ENCODE results near the gene MAP2K3. TPM values are rescaled to one million over a fixed set of nuclear protein-coding genes. Genes with fewer than 3 reads are reported as not detected.

The MAP2K3 gene
- total RNA-seq, 1 experiment from 2014 or later, result 35.2 TPM

DNA sequence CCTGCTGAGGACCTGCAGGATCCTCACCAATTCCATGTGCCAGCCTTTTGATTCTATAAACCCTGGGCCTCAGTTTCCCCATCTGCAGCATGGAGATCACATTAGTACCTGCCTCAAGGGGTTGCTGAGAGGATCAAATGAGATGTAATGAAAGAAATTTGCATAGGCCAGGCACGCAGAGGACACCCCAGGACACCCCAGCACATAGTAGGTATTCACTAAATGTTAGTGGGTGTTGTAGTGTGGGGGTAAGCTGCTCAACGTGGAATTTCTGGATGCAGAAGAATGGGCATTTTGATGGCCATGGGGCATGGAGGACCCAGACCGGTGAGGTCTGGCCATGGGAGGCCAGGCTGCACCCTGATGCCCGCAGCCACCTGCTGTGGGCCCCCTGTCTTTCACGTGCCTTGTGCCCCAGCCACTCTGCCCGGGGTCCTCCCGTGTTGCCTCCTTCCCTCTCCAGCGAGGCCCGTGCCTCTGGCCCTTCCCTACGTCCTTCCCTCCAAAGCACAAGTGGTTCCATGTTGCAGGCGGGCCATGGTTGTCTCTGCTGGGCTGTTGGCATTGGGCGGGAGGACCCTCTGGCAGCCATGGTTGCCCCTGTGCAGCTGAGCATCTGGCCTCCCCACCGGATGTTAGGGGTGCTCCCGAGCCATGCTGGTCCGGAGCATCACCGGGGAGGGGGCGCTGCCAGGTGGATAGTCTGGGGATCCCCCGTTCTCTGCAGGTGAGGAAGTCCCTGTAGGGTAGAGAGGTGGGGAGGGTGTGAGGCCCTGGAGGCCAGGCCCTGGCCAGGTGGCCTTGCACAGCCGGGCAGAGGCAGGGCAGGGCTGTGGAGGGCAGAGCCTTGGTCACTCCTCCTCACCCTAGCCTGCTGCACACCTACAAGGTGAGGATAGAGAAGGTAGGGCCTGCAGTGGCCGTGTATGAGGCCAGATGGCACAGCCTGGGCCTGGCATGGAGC is 8.6 kb downstream of the MAP2K3 start:
- in situ Hi-C loops (cut with HindIII; ENCODE audit: low sequenced_read_pairs), result no loop called here
- no peak for DNase-seq (ENCODE audit: low spot score)

DNA sequence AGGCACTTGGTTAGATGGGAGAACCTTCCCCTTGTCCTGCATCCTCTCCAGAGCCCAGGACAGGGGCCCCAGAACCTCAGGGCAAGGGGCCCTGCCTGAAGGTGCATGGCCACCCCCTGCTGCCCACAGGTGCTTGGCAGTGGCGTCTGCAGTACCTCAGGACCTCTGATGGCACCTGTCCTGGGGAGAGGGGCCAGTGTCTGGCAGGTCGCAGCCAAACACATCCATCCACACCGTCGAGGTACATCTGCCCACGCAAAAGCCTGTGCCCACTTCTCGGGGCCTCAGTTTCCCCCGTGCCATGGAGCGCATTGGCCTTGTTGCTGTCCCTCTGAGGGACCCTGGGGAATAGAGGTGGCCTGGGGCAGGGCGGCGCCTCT is 9.3 kb downstream of the MAP2K3 start:
- in situ Hi-C loops (cut with HindIII; ENCODE audit: low sequenced_read_pairs), result no loop called here
- DNase-seq (ENCODE audit: low spot score), result no peak

DNA sequence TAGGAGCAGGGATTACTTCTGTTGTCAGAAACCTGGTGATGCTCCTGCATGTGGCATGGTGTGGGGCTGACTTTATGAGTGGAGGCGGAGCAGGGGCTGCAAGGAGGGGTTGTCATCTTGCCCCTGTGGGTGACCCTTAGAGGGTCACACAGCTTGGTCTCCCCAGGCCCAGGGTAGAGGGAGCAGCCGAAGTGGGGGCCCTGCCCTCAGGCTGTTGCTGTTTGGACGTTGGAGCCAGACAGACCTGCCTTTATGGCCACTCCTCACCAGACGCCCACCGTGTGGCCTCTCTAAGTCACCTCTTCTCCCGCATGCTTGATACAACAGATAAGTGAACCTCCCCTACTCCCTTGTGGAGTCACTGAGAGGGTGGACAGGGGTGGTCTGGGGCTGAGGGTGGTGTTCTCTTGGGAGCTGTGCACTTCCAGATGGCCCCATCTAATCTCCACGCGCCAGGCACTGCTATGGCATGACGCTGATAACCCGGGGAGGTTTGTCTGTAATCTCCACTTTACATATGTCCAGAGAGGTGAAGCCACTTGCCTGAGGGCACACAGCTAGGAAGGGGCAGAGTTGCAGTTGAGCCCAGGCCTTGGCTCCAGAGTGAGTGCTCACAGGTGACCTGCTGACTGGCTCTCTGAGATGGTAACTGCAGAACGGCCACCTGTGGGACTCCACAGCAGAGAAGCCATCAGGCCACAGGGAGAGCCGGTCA is 10.0 kb downstream of the MAP2K3 start:
- in situ Hi-C loops (cut with HindIII; ENCODE audit: low sequenced_read_pairs), result no loop called here
- DNase-seq (ENCODE audit: low spot score), result no peak

DNA sequence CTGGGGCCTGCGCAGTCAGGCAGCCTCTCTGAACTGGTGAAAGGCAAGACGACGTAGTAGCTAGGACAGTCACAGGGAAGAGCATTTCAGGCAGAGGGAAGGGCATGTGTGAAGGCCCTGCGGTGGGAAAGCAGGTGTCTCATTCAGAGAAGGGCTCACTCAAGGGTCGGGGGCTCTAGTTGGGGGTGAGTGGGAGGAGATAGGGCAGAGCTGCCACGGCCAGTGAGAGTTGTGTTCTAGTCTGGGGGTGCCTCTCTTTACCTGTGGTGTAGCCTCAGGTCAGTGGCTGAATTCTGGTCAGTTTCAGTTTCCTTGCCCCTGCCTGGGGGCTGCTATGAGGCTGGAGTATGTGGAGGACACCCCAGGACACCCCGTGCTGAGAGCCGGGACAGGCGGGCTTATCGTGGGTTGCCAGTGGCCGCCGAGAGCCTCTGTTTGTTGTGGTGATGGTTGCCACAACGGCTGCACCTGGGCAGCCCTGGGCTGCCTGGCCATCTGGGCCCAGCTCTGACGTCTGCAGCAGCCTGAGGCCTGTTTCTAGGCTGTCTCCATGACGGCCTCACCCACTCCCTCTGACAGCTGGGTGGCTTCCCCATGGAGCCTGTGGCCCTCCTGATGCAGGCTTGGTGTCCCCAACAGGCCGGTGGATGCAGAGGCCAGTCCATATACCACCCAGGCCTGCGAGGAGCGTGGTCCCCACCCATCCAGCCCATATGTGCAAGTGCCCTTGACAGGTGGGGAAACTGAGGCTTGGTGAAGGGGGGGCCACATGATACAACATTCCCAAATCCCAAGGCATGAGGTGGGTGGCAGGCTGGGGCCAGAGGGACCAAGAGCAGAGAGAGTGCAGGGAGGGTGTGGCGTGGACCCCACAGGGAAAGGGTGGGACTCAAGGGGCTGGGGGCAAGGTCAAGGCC is 10.8 kb downstream of the MAP2K3 start:
- in situ Hi-C loops (cut with HindIII; ENCODE audit: low sequenced_read_pairs), result no loop called here
- DNase-seq (ENCODE audit: low spot score), result no peak

DNA sequence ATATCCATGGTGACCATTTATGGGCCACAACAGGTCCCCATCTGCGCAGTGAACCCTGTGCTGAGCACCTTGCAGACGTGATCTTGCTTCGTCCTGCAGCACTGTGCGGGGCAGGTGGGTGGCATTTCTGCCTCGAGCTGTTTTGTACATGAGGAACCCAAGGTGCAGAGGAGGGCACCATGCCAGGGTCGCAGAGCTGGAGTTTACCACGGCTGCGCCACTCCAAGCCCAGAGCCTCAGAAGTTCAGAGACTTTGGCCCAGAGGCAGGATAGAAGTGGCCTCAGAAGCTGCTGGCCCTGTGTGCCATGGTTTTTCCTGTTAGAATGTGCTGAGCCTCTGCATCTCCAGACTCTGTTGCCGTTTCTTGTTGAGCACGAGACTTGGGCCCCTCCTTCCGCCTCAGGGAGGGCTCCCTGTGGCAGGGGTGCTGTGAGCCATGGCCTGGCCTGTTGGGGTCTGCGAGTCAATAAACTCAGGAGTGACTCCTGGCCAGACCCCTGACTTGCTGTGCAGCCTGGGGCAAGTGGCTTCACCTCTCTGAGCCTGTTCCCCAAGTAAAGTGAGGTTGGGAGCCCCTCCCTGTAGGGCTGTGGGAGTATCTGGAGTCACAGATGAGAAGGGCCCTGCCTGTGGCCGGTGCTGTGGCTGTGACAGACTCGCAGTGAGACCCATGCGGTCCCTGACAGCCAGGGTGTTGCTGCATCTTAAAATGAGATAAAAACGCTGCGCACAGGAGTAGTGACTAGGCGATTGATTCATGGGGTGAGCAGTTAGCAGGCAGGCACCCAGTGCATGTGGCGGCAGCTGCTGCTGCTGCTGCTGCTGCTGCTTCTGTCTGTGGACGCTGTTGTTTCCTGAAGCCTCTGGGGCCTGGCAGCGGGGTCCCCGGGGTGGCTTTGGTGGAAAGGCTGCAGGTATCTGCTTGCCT is 11.8 kb downstream of the MAP2K3 start:
- DNase-seq (ENCODE audit: low spot score), result no peak
- in situ Hi-C loops (cut with HindIII; ENCODE audit: low sequenced_read_pairs), result no loop called here

DNA sequence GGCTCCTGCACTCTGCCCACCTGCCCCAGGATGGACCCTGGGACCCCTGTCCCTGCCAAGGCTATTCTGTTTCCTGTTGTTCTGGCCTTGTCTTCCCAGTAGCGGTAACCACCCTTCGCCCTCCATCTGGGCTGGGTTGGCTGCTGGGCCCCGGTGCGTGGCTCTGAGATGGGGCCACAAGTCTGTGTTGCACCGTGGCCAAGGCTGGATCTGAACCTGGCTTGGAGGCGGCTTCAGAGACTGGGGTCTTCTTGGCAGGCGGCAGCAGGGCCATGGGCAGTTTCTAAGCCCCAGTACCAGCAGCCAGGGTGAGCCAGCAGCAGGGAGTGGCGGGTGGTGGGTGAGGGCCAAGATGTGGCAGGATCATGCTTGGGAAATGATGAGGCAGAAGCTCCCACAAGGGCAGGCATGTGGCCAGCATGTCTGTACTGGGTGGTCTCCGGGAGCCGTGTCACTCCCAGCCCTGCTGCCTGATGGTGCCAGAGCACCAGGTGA is 12.6 kb downstream of the MAP2K3 start:
- DNase-seq (ENCODE audit: low spot score), result no peak
- in situ Hi-C loops (cut with HindIII; ENCODE audit: low sequenced_read_pairs), result no loop called here

DNA sequence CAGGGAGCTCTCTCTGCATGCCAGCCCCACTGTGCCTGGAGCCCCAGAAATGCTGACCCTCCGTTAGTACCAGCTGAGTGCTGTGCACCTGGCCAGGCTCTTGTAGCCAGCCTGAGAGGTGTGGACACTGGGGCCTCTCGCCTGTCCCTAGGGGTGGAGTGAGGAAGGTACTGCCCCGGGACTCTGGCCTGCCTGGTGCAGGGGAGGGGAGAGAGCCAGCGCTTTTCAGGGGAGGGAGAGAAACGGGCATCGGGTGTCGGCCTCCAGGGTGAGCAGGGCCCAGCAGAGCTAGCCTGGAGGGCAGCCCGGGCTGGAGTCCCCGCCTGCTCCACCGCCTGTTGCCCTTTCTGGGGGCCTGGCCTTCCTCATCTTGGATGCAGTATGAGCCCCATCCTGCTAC is 13.1 kb downstream of the MAP2K3 start:
- in situ Hi-C loops (cut with HindIII; ENCODE audit: low sequenced_read_pairs), result no loop called here
- no peak for DNase-seq (ENCODE audit: low spot score)

DNA sequence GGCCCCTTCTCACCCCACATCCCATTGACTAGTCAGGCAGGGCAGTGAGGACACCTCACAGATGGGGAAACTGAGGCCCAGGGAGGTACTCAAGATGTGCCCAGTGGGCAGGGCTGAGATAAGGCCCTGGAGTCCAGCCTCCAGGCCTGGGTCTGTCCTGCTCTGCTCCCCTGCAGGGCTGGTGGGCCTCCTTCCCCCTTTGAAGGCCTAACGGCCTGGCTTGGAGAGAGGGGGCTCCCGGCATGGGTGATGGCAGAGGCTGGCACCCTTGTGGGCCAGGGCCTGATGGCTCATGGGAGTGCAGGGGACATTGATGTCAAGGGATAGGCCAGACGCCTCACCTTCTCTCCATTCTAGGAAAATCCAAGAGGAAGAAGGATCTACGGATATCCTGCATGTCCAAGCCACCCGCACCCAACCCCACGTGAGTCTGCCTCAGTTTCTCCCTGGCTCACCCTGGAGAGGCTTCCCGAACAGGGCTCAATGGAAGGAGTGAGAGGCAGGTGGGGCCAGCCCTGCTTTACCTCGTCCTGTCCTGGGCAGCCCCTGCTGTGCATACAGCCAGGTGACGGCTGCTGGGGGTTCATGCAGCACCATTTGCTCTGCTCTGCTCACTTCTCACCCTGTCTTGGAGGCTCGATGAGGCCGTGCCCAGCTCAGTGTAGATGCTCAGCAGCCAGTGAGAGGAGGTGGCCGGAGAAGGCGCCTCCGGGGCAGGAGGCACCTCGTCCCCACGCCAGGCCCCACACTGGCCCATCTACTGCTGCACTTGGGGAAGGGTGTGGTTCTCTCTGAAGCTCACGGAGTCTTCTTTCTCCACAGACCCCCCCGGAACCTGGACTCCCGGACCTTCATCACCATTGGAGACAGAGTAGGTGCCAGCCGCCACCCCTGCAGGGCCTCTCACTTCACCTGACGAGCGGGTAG is 13.8 kb downstream of the MAP2K3 start:
- DNase-seq (ENCODE audit: low spot score), result no peak
- in situ Hi-C loops (cut with HindIII; ENCODE audit: low sequenced_read_pairs), result no loop called here

DNA sequence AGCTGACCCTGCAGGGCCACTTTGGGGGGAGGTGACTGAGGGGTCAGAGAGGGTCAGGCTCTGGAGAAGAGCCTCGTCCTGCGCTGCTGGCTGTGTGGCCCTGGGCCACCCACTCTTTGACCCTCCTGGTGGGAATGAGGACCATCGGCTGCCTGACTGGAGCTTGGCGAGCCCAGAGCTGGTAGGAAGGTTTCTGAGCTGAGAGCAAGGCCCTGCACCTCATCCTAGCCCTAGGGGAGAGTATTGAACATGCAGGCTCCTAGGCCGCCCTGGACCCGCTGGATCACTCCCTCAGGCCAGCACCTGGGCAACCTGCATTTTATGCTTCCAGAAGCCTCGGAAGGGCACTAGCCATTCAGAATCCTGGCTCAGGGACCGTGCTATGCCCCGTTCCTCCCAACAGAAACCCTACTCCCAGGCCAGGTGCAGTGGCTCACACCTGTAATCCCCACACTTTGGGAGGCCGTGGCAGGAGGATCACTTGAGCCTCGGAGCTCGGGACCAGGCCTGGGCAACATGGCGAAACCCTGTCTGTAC is 14.5 kb downstream of the MAP2K3 start:
- in situ Hi-C loops (cut with HindIII; ENCODE audit: low sequenced_read_pairs), result no loop called here
- DNase-seq (ENCODE audit: low spot score), result no peak

DNA sequence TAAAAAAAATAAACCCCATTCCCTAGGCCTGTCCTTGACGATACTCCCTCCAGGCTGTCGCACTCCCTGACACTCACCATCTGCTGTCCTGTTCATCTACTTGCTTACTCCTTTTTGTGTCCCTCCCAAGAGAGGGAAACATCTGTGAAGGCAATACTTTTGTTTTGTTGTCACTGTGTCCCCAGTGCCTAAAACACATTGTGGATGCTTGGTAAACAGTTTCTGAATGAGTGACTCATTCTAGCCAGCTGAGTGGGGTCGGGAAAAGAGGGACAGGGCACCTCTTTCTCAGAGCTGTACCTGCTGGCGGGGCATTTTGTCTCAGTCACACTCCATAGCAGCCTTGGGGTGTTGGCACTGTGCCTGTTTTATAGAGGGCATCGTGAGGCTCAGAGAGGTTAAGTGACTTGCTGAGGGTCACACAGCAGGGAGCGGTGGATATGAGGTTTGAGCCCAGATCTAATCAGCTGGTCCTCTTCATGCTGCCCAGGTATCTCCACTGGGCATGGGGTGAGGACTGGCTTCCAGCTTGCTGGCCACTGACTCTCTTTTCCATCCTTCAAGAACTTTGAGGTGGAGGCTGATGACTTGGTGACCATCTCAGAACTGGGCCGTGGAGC is 15.6 kb downstream of the MAP2K3 start:
- in situ Hi-C loops (cut with HindIII; ENCODE audit: low sequenced_read_pairs), result no loop called here
- DNase-seq (ENCODE audit: low spot score), result no peak

DNA sequence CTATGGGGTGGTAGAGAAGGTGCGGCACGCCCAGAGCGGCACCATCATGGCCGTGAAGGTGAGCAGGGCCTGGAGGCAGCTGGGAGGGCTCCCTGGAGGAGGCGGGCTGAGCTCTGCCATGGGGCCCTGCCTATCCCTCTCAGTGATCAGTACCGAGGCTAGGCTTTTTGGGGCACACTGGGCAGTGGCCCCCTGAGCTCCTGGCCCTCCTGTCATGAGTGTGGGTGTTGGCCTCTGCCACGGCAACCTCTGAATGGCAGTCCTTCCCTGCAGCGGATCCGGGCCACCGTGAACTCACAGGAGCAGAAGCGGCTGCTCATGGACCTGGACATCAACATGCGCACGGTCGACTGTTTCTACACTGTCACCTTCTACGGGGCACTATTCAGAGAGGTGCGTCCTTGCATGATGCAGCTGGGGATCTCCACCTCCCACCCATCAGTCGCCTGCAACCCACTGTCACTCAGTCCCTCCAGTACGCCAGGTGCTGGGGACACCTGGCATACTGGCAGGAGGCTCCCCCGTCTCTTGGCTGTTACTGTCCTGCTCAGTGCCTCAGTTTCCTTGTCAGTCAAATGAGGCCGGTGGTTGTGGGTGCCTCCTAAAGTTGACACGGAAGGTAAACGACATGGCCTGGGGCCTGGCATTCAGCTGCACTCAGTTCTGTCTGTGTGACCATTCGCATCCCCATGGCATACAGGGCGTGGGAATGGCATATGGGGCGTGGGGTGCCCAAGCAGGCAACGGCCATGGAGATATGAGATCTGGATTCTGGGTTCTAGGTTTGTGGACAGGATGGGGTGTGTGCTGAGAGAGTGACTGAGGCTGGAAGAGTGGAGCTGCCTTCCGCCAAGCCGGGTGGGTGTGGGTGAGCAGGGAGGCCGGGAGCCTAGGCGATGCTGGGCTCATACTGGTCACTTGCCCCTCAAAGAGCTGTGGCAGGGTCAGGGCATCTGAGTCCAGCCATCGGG is 16.4 kb downstream of the MAP2K3 start:
- no peak for DNase-seq (ENCODE audit: low spot score)
- in situ Hi-C loops (cut with HindIII; ENCODE audit: low sequenced_read_pairs), result no loop called here

DNA sequence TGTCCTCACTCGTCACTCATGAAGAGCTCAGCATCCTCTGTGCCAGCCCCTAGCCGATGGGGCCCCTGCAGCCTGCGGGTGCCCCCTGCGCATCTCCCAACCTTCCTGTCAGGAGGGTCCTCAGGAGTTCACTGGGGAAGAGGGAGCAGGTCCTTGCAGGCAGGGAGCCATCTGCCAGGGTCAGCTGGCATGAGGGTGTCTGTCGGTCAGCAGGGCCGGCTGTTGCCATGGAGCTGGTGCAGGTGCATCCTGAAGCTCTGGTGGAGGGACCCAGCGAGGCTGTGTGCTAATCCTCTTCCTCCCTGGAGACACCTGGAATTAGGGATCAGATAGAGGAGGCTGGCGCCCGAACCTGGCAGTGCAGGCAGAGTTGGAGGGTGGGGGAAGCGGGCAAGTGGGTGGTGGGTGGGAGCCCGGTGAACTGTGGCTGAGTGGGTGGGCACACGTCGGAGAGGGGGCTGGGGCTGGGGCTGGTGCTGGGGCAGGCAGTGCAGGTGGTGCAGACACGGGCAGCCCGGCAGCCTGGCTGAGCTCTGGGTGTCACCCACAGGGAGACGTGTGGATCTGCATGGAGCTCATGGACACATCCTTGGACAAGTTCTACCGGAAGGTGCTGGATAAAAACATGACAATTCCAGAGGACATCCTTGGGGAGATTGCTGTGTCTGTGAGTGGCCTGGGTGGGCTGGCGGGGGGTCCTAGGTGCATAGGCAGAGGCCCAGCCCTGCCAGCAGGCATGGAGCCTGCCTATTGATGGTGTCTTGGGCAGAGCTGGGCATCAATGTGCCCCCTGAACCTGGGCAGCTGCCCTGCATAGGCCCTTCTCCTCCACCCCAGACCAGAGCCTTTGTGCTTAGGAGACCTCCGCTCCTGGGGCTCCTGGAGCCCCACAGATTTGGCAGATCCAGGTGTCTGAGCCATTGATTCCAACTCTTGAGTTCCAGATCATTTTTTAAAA is 17.4 kb downstream of the MAP2K3 start:
- in situ Hi-C loops (cut with HindIII; ENCODE audit: low sequenced_read_pairs), result no loop called here
- no peak for DNase-seq (ENCODE audit: low spot score)

DNA sequence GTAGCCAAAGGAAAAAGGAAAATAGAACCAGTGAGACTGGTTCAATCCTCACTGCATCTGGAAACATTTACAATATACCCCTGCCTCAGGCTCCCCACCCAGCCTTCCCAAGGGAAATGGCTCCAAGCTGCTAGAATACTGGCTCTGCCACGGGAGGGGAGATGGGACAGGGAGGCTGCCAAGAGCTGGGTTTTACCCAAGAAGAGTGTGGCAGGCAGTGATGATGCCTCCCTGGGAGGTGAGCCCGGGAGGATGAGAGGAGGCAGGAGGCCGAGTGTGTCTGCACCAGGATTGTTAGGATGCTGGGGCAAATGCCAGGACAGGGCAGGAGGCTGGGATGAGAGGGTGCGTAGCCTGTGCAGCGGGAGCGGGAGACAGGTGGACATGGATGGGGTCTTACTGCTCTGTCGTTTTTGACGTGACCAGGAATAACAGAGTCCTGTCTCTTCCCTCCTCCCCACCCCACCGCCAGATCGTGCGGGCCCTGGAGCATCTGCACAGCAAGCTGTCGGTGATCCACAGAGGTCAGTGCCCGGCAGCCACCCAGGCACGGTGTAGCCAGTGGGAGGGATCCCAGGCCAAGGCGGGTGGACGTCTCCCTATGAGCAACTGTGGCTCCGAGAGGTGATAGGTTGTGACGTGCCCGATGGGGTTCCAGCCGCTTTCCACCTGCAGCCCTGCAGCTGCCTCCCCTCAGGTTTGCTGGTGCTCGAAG is 18.4 kb downstream of the MAP2K3 start:
- in situ Hi-C loops (cut with HindIII; ENCODE audit: low sequenced_read_pairs), result no loop called here
- no peak for DNase-seq (ENCODE audit: low spot score)
